Kidney (tissue), 14 donors: ENCODE data around the gene CCNB2. TPM values are rescaled to one million over a fixed set of nuclear protein-coding genes. Genes with fewer than 3 reads are reported as not detected.

Source experiments
- DNase-seq, 5 donors: peaks; one replicate each; pipeline ENCODE4 v3.0.0-alpha.2; 2013 to 2020
- FAIRE-seq: peaks from 2 replicates; lab custom pipeline; 2012; peaks lifted over from hg19 to GRCh38; lab: Jason Lieb, UNC
- H3K27ac ChIP-seq, 2 donors: one replicate each; pipeline ENCODE4 v1.7.0; 2013; ENCODE audit warnings: low read depth in 2 of 2, low read length in 2 of 2, inconsistent platforms in 1 of 2
- H3K27me3 ChIP-seq: one replicate; pipeline ENCODE4 v1.7.1; 2013; ENCODE audit warnings: low read length, inconsistent platforms; ENCODE audit not compliant: control insufficient read depth, insufficient read depth
- H3K36me3 ChIP-seq, 3 donors: one replicate each; pipeline versions ENCODE4 v1.7.0 to v1.7.1; 2013; ENCODE audit warnings: low read length in 3 of 3, control low read depth in 1 of 3, inconsistent platforms in 1 of 3; ENCODE audit not compliant: insufficient read depth in 3 of 3, control insufficient read depth in 2 of 3
- H3K4me1 ChIP-seq, 3 donors: one replicate each; pipeline versions ENCODE4 v1.7.0 to v1.7.1; 2013; ENCODE audit warnings: low read length in 3 of 3, inconsistent platforms in 1 of 3, low read depth in 1 of 3; ENCODE audit not compliant: control insufficient read depth in 2 of 3, insufficient read depth in 2 of 3
- H3K4me3 ChIP-seq, 3 donors: one replicate each; pipeline versions ENCODE4 v1.7.0 to v1.8.1; 2013; ENCODE audit warnings: low read length in 3 of 3, control low read depth in 1 of 3, inconsistent platforms in 1 of 3
- H3K9ac ChIP-seq, 3 donors: one replicate each; pipeline versions ENCODE4 v1.7.0 to v1.7.1; 2013; ENCODE audit warnings: low read length in 3 of 3, control low read depth in 1 of 3, inconsistent platforms in 1 of 3
- H3K9me3 ChIP-seq, 3 donors: one replicate each; pipeline versions ENCODE4 v1.7.0 to v1.7.1; 2013; ENCODE audit warnings: low read length in 3 of 3, control low read depth in 1 of 3, inconsistent platforms in 1 of 3; ENCODE audit not compliant: control insufficient read depth in 2 of 3, insufficient read depth in 1 of 3
- intact Hi-C: fragments of 100-400 bp; cut with DNase I; formaldehyde crosslinking; loops from one replicate; pipeline ENCODE4 v1.11.1; 2022
- microRNA-seq: library from miRNA; unstranded; fragments of <30 nt; microRNA quantifications from one replicate; pipeline ENCODE4 v1.2.0, GENCODE V29; 2020
- polyA plus RNA-seq: library from polyadenylated mRNA; stranded (reverse); fragments of 350-450 nt; fragmentation: Illumina TruSeq; extraction: RNeasy Lipid Tissue Mini Kit (QIAGEN cat#74804); gene quantifications from one replicate; pipeline ENCODE4 v1.2.3, GENCODE V29; 2014; ENCODE audit warnings: low read depth, low replicate concordance; ENCODE audit not compliant: insufficient read depth
- total RNA-seq: library from RNA; stranded (reverse); fragmentation: NEBNext Ultra II Directional; extraction: Animal tissue kit (Norgen Biotek cat#: 25700); gene quantifications from one replicate; pipeline ENCODE4 v1.2.1, GENCODE V29; 2021
- TF ChIP-seq, protein P1 (sequence below): IDR thresholded peaks from 3 replicates; pipeline ENCODE4 v1.5.1; 2012; ENCODE audit warnings: mild to moderate bottlenecking, moderate library complexity, borderline replicate concordance; ENCODE audit not compliant: insufficient read depth; ENCODE audit errors: extremely low read depth
- donor health status: control.
- donor health status: control.
- donor health status: control.
- donor health status: control.
- donor health status: control.
- donor health status: DM: yes; HTN: yes; CAD: no.
- donor health status: Normal renal cell carcinoma (clear cell type).

CCNB2 gene
- total and polyA plus RNA-seq, 2 donors from 2014 or later: 0.26 to 0.94 TPM

DNA sequence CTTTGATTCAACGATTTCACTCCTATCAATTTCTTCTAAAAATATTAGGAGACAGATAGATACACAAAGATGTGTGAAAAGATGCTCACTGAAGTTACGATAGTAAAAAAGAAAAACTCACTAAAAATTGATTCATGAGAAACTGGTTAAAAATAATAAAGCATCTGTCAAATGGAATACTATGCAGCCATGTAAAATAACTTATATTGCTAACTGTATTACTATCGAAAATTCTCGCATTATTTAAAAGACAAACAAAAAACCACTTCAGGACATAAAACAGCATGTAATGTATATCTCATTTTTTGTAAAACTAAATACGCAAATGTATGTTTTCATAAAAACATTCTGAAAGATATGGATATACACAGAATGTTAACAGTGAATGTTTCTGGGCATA, 68.2 kb downstream of the CCNB2 start:
- Histone ChIP-seq H3K27me3 (no peaks in the 10 kb centered on the region), H3K9me3 (no peaks in the 10 kb centered on the region), H3K36me3 (peaks cover 0 to 11% (median 6%) of the 10 kb centered on the region in 3 donors), H3K4me3 (no peak overlapping the region), H3K27ac (no peak overlapping the region), H3K9ac (no peak overlapping the region), H3K4me1 (peaks cover 0 to 9% (median 8%) of the 10 kb centered on the region in 3 donors)
- intact Hi-C loops: no loop called here
- FAIRE-seq (no peak), DNase-seq (no peak)
- TF ChIP-seq, protein P1, sequence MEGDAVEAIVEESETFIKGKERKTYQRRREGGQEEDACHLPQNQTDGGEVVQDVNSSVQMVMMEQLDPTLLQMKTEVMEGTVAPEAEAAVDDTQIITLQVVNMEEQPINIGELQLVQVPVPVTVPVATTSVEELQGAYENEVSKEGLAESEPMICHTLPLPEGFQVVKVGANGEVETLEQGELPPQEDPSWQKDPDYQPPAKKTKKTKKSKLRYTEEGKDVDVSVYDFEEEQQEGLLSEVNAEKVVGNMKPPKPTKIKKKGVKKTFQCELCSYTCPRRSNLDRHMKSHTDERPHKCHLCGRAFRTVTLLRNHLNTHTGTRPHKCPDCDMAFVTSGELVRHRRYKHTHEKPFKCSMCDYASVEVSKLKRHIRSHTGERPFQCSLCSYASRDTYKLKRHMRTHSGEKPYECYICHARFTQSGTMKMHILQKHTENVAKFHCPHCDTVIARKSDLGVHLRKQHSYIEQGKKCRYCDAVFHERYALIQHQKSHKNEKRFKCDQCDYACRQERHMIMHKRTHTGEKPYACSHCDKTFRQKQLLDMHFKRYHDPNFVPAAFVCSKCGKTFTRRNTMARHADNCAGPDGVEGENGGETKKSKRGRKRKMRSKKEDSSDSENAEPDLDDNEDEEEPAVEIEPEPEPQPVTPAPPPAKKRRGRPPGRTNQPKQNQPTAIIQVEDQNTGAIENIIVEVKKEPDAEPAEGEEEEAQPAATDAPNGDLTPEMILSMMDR: no peak

DNA sequence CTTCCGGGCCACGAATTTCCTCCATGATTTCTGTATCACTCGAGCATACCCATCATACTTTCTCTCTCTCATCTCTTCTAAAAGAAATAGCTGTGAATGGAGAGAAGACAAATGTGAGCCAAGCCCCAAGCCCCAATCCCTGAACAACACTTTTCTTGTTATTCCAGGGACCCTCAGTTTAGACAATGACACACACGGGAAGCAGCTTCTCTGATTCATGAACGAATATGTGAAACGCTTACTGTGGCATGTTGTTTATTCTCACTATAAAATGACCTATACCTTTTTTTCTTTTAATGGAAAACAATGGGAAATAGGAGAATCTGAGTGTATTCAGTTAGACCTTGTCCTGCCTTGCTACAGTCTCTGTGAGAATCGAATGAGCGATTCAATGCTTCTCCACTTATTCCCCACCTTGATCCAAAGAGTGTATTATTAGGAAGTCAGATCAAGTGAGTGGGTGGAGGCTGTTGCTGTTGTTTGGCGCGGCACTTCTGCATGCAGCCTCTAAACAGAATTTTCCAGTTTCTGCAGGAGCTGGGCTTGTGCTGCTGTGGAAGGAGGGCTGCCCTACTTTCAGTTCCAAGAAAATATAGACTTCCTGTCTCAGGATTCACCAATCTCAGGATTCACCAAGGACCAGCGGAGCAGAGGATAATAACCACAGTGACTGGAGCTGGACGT, 69.3 kb downstream of the CCNB2 start:
- FAIRE-seq (no peak), DNase-seq (no peak)
- TF ChIP-seq, protein P1: no peak
- Histone ChIP-seq H3K4me1 (peaks cover 0 to 9% (median 8%) of the 10 kb centered on the region in 3 donors), H3K9me3 (no peaks in the 10 kb centered on the region), H3K9ac (no peak overlapping the region), H3K27me3 (no peaks in the 10 kb centered on the region), H3K4me3 (no peak overlapping the region), H3K27ac (no peak overlapping the region), H3K36me3 (peaks cover 0 to 11% (median 11%) of the 10 kb centered on the region in 3 donors)
- intact Hi-C loops: no loop called here

Small RNA genes within 50 kb of the gene (microRNA-seq; reads per million reads assigned to microRNA genes)
- 2.4 reads per million for gene MIR2116

Other genes starting within 250 kb of the CCNB2 start
- 93.5 TPM for gene SLTM, start 171.5 kb upstream of the CCNB2 start, total RNA-seq
- 30.5 TPM for gene SLTM, start 171.5 kb upstream of the CCNB2 start, polyA plus RNA-seq
- 33.0 TPM for gene RNF111, start 117.5 kb upstream of the CCNB2 start, total RNA-seq
- gene RNF111, start 117.5 kb upstream of the CCNB2 start, polyA plus RNA-seq: 8.7 TPM
- not detected for gene LDHAL6B, start 101.7 kb downstream of the CCNB2 start, total RNA-seq
- gene LDHAL6B, start 101.7 kb downstream of the CCNB2 start, polyA plus RNA-seq: not detected